ENCODE results near the gene DPP7.
A peak's percentile ranks its signal among the peaks of the same experiment; 100 is the strongest.

DPP7 gene

DNA sequence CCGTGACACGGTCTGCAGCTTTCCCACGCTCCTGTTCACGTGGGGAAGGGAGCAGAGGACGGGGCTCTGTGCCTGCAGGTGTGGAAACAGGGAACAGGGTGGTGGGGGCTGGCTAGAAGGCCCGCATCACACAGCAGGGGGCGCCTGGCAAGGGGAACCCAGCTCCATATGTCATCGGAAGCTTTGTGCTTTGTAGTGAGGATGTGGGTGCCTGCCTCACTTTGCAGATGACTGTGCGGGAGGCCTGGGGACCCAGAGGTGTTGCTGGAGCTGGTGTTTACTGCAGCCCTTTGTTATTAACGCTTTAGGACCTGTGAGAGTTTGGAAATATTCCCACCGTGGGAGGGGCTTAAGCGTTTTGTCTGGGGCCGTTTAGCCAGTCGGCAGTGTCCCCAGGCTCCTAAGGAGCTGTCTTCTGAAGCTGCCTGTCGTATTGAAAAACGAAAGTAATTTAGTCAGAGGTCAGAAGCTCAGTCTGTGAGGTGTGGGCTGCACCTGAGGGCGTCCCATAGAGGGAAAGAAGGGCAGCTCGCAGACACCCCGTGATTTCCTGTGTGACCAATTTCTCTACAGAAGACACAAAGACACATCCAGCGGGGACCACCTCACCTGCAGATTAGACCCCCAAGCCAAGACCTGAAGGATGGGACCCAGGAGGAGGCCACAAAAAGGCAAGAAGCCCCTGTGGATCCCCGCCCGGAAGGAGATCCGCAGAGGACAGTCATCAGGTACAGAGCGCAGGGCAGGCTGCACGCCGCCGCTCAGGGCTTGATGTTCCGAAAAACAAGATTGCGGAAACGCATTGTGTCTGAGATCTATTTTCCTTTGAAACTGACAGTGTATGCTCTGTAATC lies 18.6 kb downstream of the DPP7 start:
- H3K4me3 ChIP-seq (ENCODE audit: low read depth, low read length) = no peak overlapping the region

DNA sequence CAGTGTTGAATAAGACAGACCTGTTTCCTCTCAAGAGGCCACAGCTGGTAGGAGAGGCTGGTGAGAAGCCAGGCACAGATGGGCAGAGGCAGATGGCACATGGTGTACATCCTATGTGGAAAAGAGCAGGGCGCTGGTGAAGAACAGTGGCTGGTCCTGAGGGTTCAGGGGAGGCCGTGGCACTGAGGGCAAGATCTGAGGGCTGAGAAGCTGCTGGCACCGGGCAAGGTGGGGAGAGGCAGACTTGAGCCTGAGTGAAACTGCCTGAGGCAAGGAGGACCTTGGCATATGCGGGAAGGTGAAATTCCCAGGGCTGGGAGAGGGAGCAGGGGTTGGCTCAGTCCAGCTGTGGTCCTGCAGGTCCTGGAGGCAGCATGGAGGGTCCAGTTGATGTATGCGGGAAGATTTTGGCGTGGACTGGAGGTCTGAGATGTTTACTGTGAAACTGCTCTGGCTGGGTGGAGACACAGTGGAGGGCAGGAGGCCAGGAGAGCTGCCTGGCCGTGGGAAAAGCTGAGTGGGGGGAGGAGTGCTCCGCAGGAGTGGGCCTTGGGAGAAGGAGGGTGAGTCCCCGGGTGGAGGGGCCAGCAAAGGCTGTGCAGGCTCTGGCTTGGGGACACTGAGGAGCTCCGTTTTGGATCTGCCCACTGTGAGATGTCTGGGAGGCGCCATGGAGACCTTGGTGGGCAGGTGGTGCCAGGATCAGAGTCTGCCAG lies 25.1 kb downstream of the DPP7 start:
- no peak overlapping the region for H3K4me3 ChIP-seq (ENCODE audit: low read depth, low read length)

- no peak overlapping the region for H3K4me3 ChIP-seq (ENCODE audit: low read depth, low read length)
These were observed 26.4 kb downstream of the DPP7 start for GRCh38 chr9:137088121-137088520.

GRCh38 chr9:137087409-137087925 lies 27.1 kb downstream of the DPP7 start:
- H3K4me3 ChIP-seq (ENCODE audit: low read depth, low read length) = peak overlapping the region; percentile 60

DNA sequence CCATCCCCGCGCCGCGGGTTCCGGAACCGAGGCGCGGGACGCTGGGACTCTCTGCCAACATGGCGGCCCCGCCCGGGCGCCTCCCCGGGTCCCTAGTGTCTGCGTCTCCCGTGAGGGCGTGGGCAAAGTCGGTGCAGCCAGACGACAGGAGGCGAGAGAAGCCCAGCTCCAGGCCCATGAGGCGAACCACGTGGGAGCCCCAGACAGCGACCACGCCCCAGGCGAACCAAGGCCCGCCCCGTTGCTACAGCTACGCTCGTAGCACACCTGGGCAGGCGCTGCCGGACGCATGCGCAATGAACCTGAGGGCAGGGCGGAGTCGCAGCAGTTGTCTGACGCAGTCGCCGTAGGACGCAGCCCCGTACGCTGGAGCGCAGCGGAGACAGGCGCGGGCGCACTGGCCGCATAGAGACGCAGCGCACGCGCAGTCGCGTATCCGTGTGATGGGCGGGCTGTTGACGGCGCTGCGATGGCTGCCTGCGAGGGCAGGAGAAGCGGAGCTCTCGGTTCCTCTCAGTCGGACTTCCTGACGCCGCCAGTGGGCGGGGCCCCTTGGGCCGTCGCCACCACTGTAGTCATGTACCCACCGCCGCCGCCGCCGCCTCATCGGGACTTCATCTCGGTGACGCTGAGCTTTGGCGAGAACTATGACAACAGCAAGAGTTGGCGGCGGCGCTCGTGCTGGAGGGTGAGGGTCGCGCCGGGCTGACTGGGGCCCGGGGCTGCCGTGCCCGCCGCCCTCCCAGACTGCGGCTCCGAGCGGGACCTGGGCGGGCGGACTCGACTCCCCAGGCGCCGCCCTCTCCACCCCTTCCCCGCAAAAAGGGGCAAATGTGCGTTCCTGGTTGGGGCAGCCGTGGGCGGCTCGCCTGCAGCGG lies 27.8 kb downstream of the DPP7 start, which contains the start of gene MAN1B1:
MAN1B1 (plus strand) TSS at position 455 of the 878 bp plus-strand sequence; CDS start at position 470, 15 bp downstream.
- peak within 1 kb of the TSS; percentile 60 for H3K4me3 ChIP-seq (ENCODE audit: low read depth, low read length)

GRCh38 chr9:137085920-137086530 lies 28.5 kb downstream of the DPP7 start:
- peak overlapping the region; percentile 60 for H3K4me3 ChIP-seq (ENCODE audit: low read depth, low read length)

DNA sequence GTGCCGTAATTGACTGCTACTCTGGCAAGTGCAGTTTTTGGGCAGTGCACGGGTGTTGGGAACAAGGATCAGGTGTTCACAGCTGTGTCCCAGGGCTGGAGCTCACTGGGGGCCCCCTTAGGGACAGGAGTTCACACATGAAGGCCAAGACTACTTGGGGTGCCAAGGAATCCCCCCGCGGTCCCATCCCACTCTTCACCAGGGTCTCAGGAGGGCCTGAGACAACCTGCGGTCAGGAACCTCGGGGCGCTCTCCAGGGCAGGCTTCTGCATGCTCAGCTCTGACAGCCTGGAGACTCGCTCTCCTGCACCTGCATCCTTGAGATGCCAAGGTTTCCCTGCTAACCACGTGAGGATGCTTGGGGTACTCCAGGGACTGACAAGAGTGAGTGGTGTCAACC lies 30.0 kb downstream of the DPP7 start:
- H3K4me3 ChIP-seq (ENCODE audit: low read depth, low read length) = no peak overlapping the region

DNA sequence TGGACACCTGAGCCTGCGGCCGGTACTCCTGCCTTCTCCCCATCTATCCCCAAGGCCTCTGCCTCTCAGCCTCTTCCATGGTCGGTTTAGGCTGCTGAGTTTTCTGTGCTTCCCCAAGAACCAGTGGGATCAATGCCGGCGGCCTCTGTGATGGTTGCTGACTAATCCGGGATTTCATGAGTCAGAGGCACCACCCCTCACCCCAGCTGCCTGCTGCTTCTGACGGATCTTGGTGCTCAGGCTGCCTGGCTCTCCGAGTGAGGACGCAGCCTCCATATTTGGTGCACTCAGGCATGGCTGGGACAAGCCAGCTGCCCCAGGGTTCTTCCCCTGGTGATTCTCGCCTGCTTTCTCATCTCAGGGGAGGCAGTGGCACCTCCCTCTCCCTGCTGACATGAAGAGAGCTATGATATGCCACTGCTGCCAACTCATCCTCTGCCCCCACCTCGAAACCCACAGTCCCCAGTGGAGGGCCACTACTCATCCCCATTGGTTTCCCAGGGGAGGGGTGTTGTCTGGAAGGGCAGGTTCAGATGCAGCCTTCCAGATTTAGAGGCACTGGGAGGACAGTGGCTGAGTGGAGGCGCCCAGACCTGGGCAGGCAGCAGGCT lies 31.0 kb downstream of the DPP7 start:
- H3K4me3 ChIP-seq (ENCODE audit: low read depth, low read length) = no peak overlapping the region

GRCh38 chr9:137082925-137083290 lies 31.6 kb downstream of the DPP7 start:
- H3K4me3 ChIP-seq (ENCODE audit: low read depth, low read length) = no peak overlapping the region

DNA sequence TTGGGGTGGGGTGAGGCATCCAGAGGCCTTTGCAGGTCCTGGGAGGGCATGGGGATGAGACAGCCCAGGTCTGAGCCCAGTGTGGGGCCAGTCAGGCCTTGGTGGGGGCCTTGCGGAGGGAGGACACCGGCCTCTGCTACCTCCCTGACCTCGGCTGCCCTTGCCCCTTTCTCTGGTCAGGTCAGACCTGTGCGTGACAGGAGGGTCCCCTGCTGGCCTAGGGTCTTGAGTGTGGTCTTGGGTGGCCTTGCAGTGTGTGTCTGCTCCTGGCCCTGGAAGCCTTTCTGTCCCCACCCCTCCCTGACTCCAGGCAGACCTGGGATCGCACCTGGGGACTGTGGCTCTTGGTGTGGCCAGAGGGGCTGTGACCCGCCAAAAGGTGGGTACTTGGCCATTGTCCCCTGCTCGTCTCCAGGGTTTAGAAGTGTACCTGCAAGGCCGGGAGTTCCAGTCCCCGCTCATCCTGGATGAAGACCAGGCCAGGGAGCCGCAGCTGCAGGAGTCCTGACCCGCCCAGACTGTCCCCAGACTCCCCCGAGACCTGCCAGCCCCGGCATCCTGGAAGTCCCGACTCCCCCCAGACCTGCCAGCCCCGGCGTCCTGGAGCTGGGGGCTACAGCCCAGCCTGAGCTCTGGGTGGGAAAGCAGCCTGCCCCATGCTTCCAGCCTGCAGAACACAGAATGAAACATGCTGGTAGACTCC lies 32.2 kb downstream of the DPP7 start:
- H3K4me3 ChIP-seq (ENCODE audit: low read depth, low read length) = no peak overlapping the region

- no peak overlapping the region for H3K4me3 ChIP-seq (ENCODE audit: low read depth, low read length)
These were observed 34.0 kb downstream of the DPP7 start for GRCh38 chr9:137080260-137081122.

- H3K4me3 ChIP-seq (ENCODE audit: low read depth, low read length) = no peak overlapping the region
These were observed 35.1 kb downstream of the DPP7 start for GRCh38 chr9:137079401-137079787.

DNA sequence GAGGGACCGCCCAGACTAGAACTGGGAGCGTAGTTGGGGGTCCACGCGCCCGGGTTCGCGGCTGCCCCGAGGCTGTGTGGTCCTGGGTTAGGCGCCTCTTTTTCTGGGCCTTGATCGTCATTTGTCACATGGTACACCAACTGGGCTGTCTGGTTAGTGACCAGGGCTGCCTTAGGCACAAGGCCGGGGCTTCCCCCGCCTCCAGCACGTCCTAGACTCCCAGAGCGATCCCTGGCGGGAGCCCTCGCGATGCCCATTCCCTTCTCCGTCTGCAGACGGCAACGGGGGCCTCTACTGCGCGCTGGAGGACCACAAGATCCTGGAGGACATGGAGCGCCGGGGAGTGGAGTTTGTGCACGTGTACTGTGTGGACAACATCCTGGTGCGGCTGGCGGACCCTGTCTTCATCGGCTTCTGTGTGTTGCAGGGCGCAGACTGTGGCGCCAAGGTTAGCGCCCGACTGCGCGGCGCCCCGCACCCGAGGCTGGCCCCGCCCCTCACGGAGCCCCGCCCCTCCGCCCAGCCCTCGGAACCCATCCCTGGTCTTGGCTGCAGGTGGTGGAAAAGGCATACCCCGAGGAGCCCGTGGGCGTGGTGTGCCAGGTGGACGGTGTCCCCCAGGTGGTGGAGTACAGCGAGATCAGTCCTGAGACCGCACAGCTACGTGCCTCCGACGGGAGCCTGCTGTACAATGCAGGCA lies 35.7 kb downstream of the DPP7 start:
- H3K4me3 ChIP-seq (ENCODE audit: low read depth, low read length) = no peak overlapping the region

- peak overlapping the region; percentile 42 for H3K4me3 ChIP-seq (ENCODE audit: low read depth, low read length)
These were observed 36.5 kb downstream of the DPP7 start for GRCh38 chr9:137077758-137078693.

DNA sequence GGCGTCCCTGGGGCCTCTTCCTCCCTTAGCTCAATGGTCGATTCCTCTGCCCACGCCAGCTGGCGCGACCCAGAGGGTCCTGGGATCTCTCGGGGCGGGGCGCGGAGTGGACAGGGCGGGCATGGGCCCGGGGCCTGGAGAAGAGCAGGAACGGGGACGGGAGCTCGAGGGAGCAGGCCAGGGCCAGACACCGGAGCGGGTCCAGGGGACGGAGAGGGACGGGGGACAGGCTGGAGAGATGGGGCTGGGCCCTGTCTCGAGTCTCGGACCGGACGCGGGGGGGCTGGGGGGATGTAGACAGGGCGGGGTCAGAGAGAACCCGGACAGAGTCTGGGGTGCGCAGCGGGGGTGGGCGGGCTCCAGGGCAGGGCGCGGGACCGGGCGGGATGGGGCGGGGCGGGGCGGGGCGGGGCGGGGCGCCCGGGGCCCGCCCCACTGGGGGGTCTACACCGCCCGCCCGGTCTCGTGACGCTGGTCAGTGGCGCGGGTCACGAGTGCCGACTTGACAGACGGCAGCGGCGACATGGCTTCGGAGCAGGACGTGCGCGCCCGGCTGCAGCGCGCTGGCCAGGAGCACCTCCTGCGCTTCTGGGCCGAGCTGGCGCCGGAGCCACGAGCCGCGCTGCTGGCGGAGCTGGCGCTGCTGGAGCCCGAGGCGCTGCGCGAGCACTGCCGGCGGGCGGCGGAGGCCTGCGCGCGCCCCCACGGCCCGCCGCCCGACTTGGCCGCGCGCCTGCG lies 37.4 kb downstream of the DPP7 start, which contains the start of gene UAP1L1:
UAP1L1 (plus strand) TSS at position 508 of the 738 bp plus-strand sequence; CDS start at position 524, 16 bp downstream.
- peak within 1 kb of the TSS; percentile 42 for H3K4me3 ChIP-seq (ENCODE audit: low read depth, low read length)

DNA sequence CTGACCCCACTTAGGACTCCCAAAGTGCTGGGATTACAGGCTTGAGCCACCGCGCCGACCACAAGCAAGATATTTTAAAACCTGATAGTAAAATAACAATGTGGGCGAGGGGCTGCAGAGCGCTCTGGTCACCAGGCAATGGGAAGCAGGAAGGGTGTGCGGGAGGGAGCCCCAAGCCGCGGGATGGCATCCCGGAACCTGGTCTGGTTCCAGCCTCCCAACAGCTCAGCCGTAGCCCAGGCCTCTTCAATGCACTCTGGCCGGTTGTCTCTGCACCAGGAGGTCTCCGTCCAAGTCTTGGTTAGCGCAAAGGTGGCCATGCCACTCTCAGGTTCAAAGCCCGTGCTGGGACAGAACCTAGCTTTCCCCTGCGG lies 37.9 kb downstream of the DPP7 start:
- peak overlapping the region; percentile 18 for H3K4me3 ChIP-seq (ENCODE audit: low read depth, low read length)

Data from iPS-11a (cell line).